Activated CD4-positive, alpha-beta T cell treated with anti-CD3 and anti-CD28 coated beads for 4 hours (primary cell): Measurements from ENCODE around the gene ATOH1.

Experiments
- DNase-seq, 2 donors: peaks; one replicate each; pipeline ENCODE4 v3.0.0-alpha.2; 2020

ATOH1 gene, protein sequence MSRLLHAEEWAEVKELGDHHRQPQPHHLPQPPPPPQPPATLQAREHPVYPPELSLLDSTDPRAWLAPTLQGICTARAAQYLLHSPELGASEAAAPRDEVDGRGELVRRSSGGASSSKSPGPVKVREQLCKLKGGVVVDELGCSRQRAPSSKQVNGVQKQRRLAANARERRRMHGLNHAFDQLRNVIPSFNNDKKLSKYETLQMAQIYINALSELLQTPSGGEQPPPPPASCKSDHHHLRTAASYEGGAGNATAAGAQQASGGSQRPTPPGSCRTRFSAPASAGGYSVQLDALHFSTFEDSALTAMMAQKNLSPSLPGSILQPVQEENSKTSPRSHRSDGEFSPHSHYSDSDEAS

DNA sequence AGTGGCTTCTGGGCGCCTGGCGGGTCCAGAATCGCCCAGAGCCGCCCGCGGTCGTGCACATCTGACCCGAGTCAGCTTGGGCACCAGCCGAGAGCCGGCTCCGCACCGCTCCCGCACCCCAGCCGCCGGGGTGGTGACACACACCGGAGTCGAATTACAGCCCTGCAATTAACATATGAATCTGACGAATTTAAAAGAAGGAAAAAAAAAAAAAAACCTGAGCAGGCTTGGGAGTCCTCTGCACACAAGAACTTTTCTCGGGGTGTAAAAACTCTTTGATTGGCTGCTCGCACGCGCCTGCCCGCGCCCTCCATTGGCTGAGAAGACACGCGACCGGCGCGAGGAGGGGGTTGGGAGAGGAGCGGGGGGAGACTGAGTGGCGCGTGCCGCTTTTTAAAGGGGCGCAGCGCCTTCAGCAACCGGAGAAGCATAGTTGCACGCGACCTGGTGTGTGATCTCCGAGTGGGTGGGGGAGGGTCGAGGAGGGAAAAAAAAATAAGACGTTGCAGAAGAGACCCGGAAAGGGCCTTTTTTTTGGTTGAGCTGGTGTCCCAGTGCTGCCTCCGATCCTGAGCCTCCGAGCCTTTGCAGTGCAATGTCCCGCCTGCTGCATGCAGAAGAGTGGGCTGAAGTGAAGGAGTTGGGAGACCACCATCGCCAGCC lies at the start of gene ATOH1:
Gene ATOH1, plus strand, starts transcription at position 422 of the 663 bp plus-strand sequence. Its CDS starts 174 bp downstream, at position 596.
- DNase-seq: no peak

DNA sequence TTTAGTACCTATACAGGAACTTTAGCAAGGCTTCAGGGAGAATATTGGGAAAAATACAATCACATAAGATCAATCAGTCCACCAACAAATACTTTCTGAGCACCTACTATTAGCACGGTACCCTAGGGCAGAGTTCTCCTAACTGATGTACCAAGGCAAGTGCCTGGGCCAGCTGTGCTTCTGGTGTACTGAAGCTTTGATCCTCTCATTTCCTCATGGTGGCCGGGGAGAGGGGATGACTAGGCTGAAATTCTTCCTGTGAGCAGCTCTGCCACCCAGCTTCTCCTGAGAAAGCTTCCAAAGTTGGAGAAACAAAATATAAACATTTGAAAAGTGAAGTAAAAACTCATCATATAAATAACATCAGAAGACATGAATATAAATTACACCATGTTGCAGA lies 49.3 kb upstream of the ATOH1 start:
- DNase-seq: no peak

DNA sequence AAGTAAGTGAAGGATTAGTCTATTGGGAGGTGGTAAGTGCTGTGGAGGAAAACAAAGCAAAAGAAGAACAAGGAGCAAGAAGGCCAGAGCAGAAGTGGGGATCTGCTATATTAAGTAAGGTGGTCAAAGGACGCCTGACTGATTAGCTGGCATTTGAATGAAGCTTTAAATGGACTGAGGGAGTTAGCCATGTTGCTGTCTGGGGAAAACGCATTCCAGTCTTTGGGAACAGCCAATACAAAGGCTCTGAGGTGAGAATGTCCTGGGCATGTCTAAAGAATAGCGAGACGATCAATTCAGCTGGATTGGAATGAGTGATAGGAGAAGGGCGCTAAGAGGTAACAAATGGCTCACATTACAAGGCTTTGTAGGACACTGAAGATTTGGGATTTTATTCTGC lies 48.5 kb upstream of the ATOH1 start:
- no peak for DNase-seq

DNA sequence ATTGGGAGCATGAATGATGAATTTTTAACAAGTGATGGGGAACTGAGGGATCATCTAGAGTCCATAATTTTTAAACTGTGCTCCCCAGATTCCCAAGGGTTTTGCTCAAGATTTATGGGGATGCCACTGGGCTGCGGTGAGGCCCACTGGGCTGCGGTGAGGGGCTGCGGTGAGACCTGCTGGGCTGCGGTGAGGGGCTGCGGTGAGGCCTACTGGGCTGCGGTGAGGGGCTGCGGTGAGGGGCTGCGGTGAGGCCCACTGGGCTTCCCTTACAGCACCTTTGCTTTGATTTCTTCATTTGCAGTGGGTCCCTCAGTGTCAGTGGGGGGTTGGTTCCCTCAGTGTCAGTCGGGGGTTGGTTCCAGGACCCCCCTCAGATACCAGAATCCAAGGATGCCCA lies 47.4 kb upstream of the ATOH1 start:
- DNase-seq: no peak

DNA sequence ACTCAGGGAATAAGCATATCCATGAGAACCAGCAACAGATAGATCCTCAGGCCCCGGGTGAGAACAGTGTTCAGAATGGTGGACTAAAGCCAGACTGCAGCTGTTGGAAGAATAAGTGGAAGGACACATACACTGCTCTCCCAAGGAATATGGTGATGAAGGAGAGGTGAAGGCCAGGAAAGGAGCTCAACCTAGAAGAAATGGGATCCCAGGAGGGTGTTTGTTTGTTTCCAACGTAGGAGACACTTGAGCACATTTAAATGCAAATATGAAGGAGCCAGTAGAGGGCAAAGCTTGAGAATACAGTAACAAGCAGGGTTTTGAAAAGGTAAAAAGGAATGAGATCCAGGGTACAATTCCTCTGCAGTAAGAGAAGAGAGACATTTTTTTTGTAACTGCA lies 42.4 kb upstream of the ATOH1 start:
- DNase-seq: no peak

DNA sequence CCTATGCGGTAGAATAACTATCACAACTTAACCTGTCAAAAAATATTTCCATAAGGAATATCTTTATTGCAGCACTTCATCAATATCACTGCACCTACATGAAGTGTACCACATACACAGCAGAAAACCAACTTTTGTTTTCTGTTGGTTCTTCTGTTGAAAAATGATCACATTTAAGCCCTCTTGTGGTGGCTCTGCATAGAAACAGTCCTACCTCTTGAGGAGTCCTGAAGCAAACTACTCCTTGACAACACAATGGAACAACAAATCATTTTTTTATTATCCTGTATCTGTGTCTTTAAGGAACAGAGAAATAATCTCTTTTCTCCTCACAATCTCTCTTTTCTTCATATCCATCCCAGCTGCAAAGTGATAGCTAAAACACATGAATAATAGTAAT lies 39.8 kb upstream of the ATOH1 start:
- no peak for DNase-seq

DNA sequence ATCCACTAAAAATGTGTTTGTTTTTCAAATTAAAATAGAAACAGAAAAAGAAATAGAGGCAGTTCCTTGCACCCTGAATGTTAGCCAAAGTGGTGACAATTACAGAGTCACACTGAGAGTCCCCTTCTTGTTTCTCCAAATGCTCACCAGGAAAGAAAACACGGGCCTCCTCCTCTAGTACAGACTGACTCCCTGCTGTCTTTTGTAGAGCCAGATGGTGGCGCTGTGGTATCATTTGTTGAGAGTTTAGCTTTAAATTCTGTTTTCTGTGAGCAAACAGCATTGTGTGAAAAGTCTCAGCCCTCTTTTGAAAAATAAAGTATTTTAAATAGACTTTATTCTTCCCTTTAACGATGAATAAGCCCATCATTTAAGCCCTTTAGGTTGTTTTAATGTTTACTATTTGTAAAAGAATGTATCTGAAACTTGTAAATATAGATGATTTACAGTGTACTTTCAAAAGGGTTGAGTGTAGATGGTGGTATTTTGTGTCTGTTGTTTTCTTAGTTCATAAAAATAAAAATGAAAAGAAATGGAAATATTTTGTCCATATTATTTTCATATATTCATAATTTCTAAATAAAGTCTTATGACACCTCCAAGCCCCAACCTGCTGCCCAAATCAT lies 36.9 kb upstream of the ATOH1 start:
- DNase-seq: no peak

DNA sequence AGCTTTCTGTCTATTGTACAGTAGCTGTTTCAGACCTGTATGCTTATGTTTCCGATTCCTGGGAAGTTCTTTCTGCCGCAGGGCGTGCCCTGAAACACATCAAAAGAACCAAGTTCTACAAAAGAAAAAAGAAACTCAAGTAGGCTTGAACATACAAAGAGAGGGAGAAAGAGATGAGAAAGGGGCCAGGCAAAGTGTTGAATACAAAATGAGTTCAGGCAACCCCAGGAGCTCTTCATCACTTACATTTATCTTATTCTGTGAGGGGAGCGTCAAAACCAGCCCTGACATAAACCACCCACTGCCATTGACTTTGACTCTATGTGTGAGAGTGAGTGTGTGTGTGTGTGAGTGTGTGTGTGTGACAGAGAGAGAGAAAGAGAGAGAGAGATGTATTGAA lies 26.5 kb upstream of the ATOH1 start:
- no peak for DNase-seq

DNA sequence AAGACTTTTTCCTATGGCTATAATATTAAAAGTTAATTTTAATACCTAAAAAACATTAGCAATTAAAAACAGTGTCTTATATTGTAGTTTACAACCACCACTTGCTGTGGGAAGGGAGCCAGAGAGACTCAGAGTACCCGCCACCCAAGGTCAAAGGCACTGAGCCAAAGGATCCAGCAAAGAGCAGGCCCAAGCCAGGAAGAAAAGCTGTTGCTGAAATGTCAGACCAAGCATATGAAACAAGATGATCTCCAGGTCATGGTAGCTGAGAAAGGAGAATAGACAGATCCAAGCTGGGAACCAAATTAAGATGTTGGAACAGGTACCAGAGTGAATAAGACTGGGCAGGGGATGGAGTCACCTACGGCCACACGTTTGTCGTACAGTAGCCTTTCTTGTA lies 18.8 kb upstream of the ATOH1 start:
- DNase-seq: no peak

DNA sequence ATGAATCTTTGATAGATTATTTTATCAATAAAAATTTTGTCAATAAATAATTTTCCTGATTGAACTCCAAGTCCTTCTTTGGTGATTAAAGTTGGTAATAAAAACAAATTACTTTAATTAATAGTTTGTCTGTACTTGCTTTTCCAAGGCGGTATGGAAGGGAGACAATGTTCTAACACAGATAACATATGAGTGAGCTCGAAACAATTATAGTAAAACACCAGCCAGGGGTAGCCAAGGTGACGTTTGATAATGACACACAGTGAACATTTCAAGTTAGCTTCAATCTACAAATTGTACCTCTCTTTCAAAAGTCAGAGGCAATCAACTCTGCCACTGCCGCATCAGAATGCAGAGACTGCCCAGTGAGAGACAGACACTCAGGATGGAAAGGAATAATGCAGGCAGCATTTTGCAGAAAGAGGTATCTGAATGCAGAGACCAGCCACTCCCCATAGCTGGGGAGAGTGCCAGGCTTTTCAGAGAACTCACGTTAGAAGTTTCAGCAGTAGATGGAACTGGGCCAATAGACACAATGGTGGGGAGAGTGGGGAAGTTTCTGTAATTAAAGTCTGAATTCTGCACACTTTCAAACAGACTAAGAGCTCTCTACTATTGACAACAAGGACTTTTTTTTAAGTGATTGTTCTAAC lies 18.1 kb upstream of the ATOH1 start:
- DNase-seq: no peak

DNA sequence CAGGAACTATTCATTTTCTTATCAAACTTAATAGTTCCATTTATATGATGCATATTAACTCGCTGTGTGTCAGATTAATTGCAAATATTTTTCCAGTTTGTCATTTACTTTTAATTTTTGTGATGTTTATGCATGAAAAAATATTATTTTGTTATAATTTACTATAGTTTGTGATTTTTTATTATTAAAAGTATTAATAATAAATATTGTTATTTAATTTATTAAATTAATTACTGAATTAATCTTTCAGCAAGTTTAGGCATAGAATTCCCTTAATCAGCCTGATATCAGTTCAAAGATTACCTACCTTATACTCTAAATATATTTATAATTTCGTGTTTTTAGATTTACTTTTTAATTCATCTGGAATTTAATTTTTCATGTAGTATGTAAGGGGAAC lies 15.5 kb upstream of the ATOH1 start:
- no peak for DNase-seq

DNA sequence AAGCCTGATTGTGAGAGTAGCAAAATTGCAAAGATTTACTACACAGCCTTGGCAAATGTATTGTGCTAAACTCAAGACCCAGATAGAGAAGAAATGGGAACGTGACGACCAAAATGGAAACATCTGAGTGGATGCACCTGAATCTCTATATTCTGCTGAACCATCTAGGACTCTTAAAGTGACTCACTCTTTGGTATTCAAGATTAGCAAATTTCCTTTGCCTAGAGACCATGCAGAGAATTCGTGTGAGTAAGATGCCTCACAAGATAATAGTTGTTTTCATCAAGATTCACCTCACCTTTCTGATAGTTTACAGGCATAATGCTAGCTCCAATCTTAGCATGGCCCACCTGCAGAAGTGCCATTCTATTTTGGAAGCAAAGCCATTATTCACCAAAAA lies 14.4 kb upstream of the ATOH1 start:
- no peak for DNase-seq

DNA sequence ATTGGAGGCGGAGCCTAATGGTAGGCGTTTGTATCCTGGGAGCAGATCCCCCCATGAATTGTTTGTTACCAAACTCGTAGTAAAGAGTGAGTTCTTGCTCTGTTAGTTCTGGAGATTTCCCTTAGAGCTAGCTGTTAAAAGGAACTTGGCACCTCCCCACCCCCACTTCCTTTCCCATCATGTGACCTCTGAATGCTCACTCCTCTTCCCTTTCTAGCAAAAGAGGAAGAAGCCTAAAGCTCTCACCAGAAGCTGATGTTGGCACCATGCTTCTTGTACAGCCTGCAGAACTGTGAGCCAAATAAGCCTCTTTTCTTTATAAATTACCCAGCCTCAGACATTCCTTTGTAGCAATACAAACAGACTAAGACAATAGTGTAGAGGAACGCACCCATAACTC lies 13.8 kb upstream of the ATOH1 start:
- no peak for DNase-seq

DNA sequence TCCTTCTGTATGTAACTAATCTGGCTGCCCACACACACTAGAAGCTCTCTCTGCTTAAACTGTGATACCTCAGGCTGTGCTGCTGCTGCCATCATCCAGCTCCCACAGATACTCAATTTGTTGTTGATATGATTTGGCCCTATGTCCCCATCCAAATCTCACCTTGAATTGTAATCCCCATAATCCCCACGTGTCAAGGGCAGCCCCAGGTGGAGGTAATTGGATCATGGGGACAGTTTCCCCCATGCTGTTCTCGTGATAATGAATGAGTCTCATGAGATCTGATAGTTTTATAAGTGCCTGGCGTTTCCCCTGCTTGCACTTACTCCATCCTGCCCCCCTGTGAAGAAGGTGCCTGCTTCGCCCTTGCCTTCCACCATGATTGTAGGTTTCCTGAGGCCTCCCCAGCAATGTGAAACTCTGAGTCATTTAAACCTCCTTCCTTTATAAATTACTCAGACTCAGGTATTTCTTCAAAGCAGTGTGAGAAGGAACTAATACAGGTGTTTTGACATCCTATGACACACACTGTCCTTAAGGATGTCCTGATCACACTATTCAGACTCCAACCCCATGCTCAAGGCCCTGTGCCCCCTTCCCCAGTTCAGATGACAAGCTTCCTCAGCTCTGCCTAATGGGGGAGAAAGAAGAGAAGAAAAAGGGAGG lies 2.9 kb upstream of the ATOH1 start:
- DNase-seq: no peak

DNA sequence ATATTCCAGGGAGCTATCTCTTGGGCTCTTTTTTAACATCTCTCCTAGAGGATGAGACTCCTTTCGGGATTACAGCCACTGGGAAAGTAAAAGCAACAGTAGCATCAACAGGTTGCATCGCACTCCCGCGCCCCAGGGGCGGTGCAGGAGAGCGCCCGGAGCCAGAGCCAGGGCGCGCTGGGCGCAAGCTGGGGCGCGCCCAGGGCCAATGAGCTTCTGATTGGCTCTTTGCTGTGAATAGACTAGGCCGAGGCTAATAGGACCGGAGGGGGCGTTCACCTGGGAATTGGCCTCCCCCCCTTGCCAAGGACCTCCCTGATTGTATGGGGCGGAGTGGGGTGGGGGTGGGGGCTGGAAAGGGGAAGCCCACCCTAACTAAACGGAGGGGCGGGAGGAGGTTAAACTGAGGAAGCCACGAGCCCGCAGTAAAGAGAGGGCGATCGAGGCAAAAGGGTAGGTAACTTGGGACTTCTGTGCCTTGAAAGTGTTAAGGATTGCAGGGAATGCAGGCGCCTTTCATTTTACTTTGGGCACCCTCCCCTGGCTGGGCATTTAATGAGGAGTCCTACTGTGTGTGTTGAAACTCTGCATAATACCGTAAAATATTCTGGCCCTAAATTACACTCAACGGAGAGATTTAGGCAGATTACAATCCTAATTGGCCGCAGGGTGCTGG lies 1.1 kb upstream of the ATOH1 start:
- DNase-seq: no peak

DNA sequence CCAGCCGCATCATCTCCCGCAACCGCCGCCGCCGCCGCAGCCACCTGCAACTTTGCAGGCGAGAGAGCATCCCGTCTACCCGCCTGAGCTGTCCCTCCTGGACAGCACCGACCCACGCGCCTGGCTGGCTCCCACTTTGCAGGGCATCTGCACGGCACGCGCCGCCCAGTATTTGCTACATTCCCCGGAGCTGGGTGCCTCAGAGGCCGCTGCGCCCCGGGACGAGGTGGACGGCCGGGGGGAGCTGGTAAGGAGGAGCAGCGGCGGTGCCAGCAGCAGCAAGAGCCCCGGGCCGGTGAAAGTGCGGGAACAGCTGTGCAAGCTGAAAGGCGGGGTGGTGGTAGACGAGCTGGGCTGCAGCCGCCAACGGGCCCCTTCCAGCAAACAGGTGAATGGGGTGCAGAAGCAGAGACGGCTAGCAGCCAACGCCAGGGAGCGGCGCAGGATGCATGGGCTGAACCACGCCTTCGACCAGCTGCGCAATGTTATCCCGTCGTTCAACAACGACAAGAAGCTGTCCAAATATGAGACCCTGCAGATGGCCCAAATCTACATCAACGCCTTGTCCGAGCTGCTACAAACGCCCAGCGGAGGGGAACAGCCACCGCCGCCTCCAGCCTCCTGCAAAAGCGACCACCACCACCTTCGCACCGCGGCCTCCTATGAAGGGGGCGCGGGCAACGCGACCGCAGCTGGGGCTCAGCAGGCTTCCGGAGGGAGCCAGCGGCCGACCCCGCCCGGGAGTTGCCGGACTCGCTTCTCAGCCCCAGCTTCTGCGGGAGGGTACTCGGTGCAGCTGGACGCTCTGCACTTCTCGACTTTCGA lies 654 bp downstream of the ATOH1 start:
- no peak for DNase-seq

DNA sequence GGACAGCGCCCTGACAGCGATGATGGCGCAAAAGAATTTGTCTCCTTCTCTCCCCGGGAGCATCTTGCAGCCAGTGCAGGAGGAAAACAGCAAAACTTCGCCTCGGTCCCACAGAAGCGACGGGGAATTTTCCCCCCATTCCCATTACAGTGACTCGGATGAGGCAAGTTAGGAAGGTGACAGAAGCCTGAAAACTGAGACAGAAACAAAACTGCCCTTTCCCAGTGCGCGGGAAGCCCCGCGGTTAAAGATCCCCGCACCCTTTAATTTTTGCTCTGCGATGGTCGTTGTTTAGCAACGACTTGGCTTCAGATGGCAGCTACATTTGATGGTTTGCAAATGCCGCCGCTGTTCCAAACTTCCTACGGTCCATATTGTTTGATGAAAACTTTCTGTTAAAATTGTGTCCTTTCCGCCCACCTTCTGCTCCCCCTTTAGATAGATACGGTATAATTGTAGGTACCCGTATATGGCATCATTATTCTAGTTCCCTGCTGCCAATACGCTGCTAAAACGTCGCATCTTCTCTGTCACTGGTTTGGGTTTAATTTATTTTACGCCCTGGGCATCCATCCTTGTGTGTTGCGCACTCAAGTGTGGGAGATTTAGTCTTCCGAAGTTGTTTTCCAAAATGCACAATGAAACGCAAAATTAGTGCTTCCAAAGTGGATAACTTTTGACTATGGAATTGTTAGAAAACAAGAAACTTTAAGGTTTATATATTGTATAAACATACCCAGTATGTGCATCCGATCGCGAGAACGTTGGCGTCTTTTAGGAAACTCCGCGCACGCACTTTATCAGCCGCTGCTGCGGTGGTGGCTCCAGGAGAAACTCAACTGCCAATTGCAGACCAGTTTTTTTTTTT lies 1.5 kb downstream of the ATOH1 start:
- DNase-seq: no peak

DNA sequence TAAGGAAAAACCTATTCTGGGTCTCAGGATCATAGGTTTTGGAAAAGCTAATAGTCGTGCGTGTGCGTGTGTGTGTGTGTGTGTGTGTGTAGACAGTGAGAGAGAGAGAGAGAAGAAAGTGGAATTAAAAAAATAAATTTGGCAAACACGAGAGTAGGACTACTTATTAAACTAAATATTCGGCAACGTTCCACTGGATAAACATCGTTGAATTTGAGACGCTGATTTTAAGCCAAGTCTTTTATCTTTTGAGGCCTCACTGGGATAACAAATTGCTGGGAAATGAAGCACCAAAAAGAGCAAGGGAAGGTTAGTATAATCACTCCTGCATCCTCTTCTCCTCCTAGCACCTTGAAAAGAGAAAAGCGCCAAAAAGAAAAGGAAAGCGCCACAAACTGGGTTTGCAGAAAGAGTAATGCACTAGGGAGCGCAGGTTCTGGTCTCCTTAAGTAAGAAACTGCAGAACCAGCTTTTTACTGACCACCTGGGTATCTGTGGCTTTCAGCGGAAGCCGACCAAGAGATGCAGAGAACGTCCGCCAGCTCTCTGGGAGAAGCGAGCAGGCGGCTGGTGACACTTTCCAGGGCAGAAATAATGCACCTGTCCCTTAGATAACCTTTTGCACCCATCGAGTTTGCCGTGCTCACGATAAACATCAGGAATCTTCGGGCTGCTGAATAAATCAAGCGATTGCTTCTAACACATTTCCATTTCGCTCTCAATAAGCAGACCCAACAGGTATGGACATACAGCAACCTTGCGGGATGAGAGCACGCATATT lies 3.4 kb downstream of the ATOH1 start:
- no peak for DNase-seq

DNA sequence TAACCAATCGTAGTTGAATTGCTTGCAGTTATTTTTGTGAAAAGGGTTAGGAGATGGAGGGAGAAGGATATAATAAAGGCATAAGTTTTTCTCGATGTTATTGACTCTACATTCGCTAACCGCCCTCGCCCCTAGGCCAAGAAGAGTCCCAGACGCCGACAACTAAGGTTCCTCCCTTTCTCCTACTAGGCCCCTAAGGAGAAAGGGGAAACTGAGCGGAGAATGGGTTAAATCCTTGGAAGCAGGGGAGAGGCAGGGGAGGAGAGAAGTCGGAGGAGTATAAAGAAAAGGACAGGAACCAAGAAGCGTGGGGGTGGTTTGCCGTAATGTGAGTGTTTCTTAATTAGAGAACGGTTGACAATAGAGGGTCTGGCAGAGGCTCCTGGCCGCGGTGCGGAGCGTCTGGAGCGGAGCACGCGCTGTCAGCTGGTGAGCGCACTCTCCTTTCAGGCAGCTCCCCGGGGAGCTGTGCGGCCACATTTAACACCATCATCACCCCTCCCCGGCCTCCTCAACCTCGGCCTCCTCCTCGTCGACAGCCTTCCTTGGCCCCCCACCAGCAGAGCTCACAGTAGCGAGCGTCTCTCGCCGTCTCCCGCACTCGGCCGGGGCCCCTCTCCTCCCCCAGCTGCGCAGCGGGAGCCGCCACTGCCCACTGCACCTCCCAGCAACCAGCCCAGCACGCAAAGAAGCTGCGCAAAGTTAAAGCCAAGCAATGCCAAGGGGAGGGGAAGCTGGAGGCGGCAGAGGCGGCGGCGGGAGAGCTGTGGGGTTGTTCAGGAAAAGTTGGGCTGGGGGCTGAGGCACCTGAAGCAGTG lies 5.9 kb downstream of the ATOH1 start:
- no peak for DNase-seq
